ENCODE results near the gene ZFYVE9.
"Not testable (repeated sequence)": the region's sequence is repeated elsewhere in the genome, so short reads cannot be mapped to it uniquely, and the experiment has no call there.

ZFYVE9 gene

DNA sequence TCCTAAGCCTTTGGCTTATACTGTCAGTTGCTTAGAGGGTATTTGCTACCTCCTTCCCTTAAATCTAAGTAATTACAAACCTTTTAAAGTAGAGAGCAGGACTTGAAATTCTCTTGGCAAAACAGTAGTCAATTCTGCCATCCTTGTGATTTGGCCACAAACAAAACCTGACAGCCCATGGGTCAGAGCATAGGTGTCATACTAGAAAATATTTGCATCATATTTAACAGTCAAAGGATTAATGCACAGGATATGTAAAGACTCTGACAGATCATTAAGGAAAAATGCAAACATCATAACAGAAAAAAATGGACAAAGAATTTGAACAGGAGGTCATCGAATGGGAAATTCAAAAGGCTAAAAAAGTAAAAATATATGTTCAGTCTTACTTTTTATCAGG is 50.5 kb downstream of the ZFYVE9 start:
- no peak for DNase-seq

GRCh38 chr1:52193985-52194384 is 52.1 kb downstream of the ZFYVE9 start:
- DNase-seq: no peak

DNA sequence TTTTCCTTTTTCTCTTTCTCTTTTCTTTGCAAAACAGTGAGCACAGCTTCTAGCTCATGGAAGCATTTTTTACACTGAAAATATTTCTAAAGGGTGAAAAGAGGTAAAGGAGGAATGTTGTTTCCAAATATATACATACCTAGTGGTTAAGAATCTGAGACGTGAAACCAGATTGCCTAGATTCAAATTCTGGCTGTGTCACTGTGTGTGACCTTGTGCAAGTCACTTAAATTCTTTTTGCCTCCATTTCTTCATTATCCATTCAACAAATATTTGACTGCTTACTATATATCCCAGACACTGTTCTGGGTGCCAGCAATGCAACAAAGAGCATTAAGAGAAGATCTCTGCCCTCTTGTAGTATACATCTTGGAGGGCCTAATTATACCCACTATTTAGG is 53.3 kb downstream of the ZFYVE9 start:
- no peak for DNase-seq

GRCh38 chr1:52203935-52204625 is 62.2 kb downstream of the ZFYVE9 start:
- DNase-seq: no peak

DNA sequence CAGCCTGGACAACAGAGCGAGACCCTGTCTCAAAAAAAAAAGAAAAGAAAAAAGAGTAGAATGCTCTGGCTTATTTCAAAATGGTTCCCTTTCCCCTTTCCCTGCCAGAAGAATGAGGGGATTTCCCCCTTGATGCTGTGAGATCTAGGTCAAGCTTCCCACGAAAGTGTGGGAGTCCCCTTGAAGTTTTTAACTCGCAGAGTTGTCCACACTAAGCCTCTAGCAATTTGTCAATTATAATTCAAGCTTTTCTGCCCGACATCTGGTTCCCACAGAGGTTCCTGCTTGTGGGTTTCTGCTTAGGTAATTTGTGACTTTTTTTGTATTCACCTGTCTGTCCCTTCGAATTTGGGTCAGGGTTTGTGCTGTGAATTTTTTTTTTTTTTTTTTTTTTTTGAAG is 62.8 kb downstream of the ZFYVE9 start:
- no peak for DNase-seq

GRCh38 chr1:52206686-52207085 is 64.8 kb downstream of the ZFYVE9 start:
- not testable (repeated sequence) for DNase-seq

- no peak for DNase-seq
These were observed 67.5 kb downstream of the ZFYVE9 start for GRCh38 chr1:52209429-52209828.

DNA sequence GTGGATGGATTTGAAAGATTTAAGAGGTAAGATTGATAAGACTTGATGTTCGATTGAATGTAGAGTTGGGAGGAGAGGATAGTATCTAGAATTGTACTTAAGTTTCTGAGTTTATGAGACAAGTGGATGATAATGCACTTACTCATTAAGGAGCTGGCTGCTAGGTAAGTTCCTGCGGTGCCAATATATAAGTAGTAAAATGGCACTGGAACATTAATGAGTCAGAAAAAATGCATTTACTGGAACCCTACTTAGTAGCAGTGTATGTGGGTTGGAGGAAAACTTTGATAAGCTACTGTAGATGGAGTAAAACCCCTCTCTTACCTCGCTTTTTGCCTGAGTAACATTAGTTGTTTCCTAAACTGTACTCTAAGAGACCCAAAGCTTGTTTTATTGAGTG is 68.2 kb downstream of the ZFYVE9 start:
- DNase-seq: no peak

DNA sequence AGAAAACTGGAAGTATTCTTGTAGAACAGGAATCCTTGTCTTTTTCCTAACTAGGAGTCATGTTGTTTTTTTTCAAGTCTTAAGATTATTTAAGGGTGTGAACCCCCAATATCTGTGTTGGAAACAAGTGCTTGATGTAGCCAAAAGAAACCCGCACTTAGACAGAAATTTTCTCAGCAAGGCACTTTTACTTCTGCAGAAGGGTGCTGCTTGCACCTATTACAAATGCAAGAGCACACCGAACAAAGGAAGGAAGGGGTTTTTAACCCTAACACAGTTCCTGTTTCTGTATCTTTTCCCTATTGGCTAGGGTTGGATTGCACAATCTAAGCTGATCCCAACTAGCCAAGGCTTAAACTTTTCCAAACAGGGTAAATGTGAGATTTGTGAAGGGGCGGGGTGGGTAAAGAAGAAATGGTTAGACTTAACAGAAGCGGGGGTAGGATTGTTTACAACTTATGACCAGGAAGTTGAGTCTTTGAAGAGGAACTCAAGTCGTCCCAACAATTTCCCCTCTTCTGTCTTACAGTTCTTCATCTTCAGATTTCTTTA is 75.1 kb downstream of the ZFYVE9 start:
- no peak for DNase-seq

GRCh38 chr1:52225174-52225573 is 83.3 kb downstream of the ZFYVE9 start:
- no peak for DNase-seq

DNA sequence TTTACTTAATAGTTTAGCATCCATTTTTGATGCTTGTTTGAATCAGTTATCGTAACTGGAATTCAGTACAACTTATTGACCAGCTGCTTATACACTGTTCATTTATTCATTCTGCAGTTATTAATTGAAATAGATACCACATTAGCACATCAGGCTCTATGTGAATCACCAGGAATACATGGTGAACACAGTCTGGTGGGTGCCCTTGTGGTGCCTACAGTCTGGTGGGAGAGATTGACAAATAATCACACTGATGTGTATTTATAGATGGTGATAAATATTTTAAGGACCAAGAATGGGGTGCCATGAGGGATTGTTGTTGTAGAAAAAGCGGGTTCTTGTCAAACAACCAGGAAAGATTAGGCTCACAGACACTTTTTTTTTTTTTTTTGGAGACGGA is 87.6 kb downstream of the ZFYVE9 start:
- no peak for DNase-seq

- no peak for DNase-seq
These were observed 91.6 kb downstream of the ZFYVE9 start for GRCh38 chr1:52233463-52233862.

DNA sequence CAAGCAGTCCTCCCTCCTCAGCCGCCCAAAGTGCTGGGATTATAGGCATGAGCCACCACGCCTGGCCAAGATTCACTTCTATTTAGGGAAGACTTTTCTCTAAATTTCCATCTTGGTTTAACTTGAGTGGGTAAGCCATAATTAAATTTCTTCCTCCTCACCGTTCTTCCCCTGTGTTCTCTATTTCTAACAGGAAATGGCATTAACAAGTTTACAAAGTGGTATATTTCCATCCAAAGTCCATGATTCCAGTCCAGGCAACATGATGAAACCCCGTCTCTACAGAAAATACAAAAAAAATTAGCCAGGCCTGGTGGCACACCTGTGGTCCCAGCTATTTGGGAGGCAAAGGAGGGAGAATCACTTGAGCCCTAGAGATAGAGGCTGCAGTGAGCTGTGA is 92.1 kb downstream of the ZFYVE9 start:
- DNase-seq: no peak

DNA sequence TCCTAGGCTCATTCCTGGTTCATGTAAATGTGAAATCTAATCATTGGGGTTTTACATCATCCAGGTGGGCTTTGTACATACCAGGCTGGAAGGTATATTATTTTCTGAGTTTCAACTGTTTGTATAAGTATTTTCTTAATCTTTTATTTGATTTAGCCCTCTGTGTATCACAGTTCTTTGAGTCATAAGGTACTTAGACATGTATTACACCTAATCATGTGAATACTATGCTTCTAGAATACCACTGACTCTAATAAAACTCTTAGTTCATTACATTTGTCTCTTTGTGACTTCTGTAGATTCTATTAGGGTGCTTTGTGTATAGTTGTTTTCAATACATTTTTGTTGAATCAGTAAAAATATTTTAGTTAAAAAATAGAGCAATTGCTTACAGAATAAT is 92.8 kb downstream of the ZFYVE9 start:
- no peak for DNase-seq

DNA sequence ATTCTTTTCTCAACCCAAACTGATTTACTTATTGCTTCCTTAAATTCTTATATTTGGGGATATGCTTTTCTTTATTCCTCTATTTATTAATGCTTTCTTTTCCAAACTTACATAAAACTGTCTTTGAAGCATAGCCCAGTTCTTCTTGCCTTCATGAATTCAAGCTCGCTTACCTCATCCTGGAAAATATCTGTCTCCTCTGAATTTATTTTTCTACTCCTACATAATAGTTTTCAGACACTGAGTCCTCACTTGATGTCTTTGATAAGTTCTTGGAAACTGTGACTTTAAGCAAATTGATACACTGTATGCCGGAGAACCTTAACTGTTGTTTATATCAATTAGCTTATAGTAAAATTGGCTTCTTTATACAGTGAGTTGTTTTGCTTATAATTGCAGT is 93.8 kb downstream of the ZFYVE9 start:
- no peak for DNase-seq

- DNase-seq: no peak
These were observed 95.5 kb downstream of the ZFYVE9 start for GRCh38 chr1:52237430-52237829.

GRCh38 chr1:52238474-52238873 is 96.6 kb downstream of the ZFYVE9 start:
- no peak for DNase-seq

DNA sequence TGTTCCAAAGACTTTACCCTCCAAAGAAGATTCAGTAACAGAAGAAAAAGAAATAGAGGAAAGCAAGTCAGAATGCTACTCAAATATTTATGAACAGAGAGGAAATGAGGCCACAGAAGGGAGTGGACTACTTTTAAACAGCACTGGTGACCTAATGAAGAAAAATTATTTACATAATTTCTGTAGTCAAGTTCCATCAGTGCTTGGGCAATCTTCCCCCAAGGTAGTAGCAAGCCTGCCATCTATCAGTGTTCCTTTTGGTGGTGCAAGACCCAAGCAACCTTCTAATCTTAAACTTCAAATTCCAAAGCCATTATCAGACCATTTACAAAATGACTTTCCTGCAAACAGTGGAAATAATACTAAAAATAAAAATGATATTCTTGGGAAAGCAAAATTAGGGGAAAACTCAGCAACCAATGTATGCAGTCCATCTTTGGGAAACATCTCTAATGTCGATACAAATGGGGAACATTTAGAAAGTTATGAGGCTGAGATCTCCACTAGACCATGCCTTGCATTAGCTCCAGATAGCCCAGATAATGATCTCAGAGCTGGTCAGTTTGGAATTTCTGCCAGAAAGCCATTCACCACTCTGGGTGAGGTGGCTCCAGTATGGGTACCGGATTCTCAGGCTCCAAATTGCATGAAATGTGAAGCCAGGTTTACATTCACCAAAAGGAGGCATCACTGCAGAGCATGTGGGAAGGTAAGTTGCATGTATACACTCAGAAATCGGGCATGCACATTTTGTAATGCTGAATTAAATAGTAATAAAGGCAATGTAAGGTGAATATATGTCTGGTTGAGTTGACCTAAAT is 97.2 kb downstream of the ZFYVE9 start:
- DNase-seq: no peak

DNA sequence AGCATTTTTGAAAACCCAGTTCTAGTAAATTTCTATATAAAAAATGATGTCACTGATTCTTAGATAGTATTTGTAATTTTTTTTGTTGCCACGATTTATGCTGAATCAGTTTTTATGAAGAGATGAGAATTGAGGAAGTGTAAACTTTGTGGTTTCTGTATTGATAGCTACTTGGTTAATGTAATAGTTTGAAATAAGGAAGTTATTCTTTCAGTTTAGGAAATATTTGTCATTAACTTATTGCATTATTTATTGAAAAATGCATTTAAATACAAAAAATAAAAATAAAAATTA is 97.8 kb downstream of the ZFYVE9 start:
- no peak for DNase-seq

- DNase-seq: no peak
These were observed 98.8 kb downstream of the ZFYVE9 start for GRCh38 chr1:52240592-52241210.

DNA sequence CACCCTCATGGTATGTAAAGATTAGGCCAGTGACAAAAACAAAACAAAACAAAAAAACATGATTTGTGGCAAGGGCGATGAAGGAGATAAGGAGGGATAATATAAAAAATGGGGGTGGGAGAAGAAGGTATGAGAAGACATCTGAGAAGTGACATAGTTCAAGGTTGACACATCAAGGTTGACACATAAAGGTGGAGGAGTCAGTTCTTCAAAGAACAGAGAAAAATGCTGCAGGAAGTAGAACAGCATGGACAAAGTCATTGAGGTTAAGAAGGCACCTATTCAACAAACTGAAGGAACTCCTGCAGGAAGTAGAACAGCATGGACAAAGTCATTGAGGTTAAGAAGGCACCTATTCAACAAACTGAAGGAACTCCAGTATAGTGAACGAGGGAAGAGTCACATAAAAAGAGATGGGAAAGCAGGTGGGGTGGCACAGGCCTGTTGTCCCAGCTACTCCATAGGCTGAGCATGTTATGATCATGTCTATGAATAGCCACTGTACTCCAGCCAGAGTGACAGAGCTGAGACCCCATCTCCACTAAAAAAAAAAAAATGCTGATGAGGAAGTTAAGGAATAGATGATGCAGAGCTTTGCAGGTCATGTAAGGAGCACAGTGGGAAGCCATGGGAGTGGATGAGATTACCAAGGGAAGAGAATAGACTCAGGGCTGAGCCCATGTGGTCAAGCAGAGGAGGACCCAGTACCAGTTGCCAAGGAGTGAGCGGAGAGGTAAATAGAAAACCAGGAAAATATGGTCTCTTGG is 101.5 kb downstream of the ZFYVE9 start:
- DNase-seq: no peak

DNA sequence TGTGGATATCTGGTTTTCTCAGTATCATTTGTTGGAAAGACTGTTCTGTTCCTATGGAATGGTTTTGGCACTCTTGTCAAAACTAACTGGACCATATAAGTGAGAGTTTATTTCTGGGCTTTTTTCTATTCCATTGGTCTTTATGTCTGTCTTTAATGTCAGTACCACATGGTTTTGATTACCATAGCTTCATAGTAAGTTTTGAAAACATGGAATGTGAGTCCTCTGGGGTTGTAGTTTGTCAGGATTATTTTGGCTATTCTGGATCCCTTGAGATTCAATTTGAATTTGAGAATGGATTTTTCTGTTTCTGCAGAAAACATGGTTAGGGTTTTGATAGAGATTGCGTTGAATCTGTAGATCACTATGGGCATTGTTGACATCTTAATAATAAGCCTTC is 107.9 kb downstream of the ZFYVE9 start:
- DNase-seq: no peak

GRCh38 chr1:52253421-52253820 is 111.5 kb downstream of the ZFYVE9 start:
- no peak for DNase-seq

Measured in effector CD4-positive, alpha-beta T cell (primary cell).